Iris pigment epithelial cell (primary cell): Measurements from ENCODE around the gene CCDC169.
"Not testable (repeated sequence)": the region's sequence is repeated elsewhere in the genome, so short reads cannot be mapped to it uniquely, and the experiment has no call there.

Experiments used
- DNase-seq: peaks from one replicate; pipeline ENCODE4 v3.0.0-alpha.2; 2011; ENCODE audit warnings: low read depth

The CCDC169 gene

DNA sequence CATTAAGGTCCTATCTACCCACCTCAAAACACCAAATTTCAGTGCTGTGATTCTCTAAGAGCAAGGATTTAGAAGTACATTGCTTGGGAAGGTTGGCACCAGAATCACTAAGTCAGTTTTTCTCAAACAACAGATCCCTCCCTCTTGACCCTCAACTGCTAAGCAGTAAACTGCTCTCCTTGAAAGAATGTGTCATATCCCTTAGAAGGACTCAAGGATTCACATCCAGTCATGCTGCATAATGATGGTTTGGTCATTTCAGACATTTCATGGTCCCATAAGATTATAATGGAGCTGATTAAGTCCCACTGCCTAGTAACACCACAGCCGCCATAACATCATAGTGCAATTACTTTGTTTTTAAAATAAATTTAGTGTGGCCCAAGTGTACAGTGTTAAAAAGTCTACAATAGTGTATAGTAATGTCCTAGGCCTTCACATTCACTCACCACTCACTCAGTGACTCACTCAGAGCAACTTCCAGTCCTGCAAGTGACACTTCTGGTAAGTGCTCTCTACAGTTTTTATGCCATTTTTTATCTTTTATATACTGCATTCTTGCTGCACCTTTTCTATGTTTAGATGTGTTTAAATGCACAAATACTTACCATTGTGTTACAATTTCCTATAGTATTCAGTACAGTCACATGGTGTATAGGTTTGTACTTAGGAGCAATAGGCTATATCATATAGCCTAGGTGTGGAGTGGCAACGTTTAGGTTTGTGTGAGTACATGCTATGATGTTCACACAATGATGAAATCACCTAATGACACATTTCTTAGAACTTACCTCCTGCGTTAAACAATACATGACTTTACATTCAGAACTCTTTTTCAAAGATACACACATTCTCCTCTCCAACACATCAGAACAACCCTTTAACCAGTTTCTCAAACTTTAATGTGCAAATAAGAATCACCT is 15.7 kb upstream of the CCDC169 start:
- no peak for DNase-seq

DNA sequence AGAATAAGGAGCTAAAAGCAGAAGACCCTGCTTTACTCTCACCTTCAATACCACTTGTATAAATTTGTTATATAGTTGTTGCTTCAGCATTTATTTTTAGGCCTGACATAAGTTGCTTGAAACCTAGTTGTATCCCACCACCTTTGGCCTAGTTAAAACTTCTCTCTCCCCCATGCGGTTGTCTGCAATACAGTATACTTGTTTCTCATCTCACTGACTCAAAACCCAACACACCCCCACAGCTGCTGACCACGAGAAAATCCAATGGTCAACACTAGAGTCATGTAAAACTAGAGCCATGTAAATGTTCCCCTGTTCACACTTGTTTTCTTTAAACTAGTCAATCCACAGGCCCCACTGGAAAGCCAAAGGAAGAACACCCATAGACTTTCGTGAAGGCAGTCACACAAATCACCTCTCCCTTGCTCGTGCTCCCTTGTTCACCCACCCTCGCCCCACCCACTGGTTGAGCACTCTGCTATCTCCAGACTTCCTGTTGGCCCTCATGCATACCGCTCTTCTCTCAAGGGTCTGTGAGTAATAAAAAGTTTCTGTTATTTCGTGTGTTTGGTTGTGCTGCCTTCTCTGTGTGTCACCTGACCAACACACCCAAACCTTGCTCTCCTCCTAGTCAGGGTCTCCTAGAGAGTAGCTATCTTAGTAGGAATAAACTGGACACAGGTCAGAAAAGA is 12.9 kb upstream of the CCDC169 start:
- DNase-seq, result peak; percentile 50

DNA sequence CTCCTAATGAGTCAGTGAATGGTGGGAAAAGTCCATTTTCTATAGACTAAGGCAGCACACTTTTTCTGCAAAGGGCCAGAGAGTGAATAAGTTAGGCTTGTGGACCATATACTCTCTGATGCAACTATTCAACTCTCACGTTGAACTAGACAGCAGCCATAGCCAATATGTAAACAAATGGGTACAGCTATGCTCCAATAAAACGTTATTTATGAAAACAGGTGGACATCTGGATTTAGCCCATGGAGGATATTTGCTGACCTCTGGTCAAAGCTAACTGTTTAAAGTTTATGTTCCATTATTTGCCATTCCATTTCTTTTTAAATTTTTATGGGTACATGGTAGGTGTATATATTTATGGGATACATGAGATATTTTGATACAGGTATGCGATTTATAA is 4.7 kb upstream of the CCDC169 start:
- no peak for DNase-seq

DNA sequence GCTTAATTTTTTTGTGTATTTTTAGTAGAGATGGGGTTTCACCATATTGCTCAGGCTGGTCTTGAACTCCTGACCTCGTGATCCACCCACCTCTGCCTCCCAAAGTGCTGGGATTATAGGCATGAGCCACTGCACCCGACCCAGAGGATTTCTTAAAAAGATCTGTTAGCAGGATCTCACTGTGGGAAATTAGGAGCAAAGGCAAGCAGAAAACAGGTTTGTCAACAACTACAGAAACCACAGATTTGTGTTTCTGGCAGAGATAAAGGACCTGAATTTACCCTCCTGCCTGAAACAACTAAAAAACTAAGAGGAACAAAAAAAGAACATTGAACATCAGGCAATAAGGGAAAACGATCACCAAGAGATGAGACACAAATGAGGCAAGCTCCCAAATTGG is 1.9 kb upstream of the CCDC169 start:
- DNase-seq, result not testable (repeated sequence)

GRCh38 chr13:36298535-36299068 is 988 bp upstream of the CCDC169 start:
- DNase-seq, result peak; percentile 10

DNA sequence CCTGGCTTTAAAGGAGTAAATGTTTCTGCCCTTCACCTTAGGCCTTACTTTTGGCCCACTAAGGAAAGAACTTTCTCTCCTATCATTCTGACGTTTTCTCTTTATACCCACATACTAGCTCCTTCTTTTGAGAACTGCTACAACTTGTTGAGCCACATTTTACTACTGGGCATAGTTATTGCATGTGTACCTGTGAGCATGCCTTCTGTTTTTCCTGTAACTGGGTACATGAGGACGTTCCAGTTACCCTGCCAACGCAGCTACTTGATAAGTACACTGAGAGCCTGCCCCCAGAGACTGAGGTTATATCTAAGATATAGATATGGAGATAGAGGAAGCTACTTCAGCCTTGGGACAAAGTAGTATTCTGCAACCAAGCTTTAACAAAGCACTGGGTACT is 3.5 kb downstream of the CCDC169 start:
- no peak for DNase-seq

GRCh38 chr13:36293497-36293896 is 4.1 kb downstream of the CCDC169 start:
- DNase-seq, result no peak

DNA sequence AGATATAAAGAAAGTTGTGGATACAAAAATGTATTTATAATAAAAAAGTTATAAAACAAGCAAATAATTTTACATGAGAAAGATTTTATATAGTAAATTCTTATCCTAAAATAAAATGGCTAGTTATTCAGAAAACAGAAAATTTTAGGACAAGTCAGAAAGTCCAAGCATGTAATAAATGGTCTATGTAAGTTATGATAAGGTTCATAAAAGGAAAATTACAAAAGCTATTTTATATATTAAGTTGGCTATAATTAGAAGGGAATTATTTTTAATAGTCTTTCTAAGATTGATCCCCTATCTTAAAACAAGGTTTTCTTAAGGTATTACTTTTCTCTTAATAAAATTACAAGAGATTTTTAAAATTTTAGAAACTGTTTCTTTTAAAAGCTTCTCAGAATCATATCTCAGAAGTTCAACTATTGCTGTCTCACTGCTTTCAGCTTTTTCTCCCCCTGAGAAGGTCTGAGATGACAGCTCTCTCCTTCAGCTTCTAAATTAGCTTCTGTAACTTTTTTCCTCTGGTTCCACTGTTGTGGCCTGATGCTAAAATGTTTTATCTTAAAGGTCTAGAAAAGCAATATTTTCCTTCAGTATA is 8.7 kb downstream of the CCDC169 start:
- no peak for DNase-seq

DNA sequence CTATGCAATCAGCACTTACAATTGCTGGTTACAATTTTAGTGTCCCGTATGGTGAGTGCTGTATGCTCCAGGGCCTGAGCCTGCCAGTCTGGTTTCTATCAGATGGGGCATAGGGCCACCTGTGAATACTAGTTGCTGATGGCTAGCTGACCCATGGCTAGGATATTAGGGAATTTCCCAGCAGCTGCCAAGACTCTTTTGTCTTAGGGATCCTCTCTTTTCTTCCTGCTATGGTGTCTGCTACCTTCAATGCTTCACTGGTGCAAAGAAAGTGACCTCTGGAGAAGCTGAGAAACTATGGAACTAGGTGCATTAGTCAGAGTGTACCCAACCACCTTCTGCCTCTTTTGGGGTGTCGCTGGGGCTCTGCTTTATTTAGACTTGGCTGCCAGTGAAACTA is 11.6 kb downstream of the CCDC169 start:
- DNase-seq, result no peak

- DNase-seq, result peak; percentile 42
Observed at GRCh38 chr13:36282821-36283432, 14.7 kb downstream of the CCDC169 start.

- DNase-seq, result peak; percentile 82
Observed at GRCh38 chr13:36275190-36276002, 22.2 kb downstream of the CCDC169 start.

DNA sequence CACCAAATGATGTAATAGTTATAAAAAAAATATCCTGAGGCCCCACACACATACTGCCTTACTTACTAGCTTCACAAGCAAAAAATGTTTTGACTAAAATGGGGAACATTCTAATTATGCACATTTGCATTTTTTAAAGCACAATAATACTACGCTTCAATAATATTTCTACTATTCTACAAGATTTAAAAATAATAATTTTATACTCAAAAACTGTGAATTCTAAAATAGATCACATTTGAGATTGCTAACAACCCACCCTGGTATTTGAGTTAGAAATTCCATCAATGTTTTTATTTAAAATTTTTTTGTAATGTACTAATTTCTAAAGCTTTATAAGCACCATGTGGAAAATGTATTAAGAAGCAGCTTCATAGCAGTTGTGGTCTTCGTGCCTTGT is 24.2 kb downstream of the CCDC169 start:
- no peak for DNase-seq

DNA sequence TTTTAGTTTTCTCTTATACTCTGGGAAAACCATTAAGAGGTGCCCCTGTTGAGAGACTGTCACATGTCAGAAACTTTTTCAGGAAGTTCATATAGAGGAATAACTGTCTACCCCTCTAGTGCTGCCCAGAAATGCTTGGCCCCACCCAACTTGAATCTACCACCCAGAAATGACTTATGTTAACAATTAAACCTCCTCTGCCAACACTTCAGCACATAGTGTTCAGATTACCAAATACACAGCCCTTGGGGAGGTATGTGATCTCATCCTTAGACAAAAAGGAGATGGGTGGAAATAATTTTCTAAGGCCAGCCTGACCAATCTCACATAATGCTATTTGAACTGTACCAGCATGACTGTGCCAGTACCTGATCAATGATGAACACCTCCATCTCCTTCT is 35.6 kb downstream of the CCDC169 start:
- DNase-seq, result peak; percentile 9

DNA sequence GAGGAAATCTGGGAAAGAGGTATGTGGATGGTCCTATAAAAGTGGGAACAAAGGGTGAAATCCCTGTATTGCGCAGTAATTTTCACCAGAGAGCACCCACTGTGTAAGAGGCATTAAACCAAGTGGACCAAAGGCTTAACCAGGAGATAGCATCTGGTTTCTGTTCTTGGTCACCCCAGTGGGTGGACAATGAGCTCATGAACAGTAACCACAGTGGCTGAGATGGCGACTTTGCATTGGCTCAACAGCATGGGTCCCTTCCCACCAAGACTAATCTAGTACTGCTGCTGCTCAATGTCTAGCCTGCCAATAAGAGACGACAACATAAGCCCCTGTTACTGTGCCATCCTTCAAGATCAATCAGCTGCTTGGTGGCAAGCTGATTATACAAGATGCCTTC is 36.6 kb downstream of the CCDC169 start:
- DNase-seq, result no peak

- DNase-seq, result no peak
Observed at GRCh38 chr13:36259361-36260137, 38.1 kb downstream of the CCDC169 start.

- no peak for DNase-seq
Observed at GRCh38 chr13:36258831-36259230, 38.8 kb downstream of the CCDC169 start.

GRCh38 chr13:36251526-36251925 is 46.1 kb downstream of the CCDC169 start:
- DNase-seq, result peak; percentile 20

DNA sequence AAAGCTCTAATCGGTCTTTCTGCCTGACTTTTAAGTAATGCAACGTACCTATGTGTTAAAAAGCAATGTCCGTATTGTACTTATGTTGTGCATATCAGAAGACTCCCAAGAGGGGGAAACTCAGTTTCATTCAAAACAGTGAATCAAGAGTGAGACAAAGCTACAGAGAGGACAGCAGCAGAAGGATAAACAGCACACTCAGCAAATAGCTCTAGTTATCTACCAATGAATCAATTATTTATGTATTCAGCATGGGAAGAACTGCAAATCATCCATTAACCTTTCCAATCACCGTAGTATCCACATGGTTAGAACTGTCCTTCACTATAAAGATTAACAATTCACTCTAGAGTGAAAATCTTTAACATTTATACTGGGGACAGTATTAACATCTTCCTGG is 46.6 kb downstream of the CCDC169 start:
- no peak for DNase-seq

- DNase-seq, result no peak
Observed at GRCh38 chr13:36248700-36249099, 48.9 kb downstream of the CCDC169 start.

DNA sequence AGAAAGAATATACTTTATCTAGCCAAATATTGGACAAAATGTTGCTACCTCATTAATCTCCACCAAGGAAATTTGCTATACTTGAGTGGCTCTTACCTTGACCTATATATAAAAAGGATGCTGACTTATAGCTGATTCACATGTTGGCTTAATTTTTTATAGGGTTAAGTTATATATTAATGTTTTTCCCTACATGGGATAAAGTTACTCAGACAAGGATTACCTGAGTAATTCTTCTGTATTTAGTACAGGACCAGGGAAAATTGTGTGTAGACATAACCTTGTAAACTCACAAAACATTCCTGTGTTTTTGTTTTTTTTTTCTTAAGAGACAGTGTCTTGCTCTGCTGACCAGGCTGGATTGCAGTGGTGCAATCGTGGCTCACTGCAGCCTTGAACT is 52.6 kb downstream of the CCDC169 start:
- no peak for DNase-seq

- no peak for DNase-seq
Observed at GRCh38 chr13:36244073-36244472, 53.5 kb downstream of the CCDC169 start.
